OCI-LY7 (cell line): Measurements from ENCODE around the gene TCL1B. TPM values are rescaled to one million over a fixed set of nuclear protein-coding genes. Genes with fewer than 3 reads are reported as not detected.

Experiments used
- BruUV-seq: library from RNA; stranded (reverse); fragments of 400-500 nt; replicated peaks from 2 replicates; lab custom pipeline; 2021; lab: Mats Ljungman, UMichigan
- CTCF ChIA-PET: fragments of 300-600 bp; sonication (Branson Sonifier 250); formaldehyde crosslinking; loops from one replicate; lab custom pipeline; 2022; ENCODE audit warnings: antibody characterized with exemption; ENCODE audit not compliant: unreplicated experiment; lab: Charles Lee
- POLR2A ChIA-PET: fragments of 300-600 bp; sonication (Branson Sonifier 250); formaldehyde crosslinking; loops from one replicate; lab custom pipeline; 2022; ENCODE audit warnings: antibody characterized with exemption; lab: Charles Lee
- DNase-seq: peaks from one replicate; pipeline ENCODE4 v3.0.0-alpha.2; 2015; ENCODE audit warnings: low spot score
- H2AFZ ChIP-seq: fragments of 200-600 bp; sonication (generic), shearing (Covaris generic); 2 replicates; pipeline ENCODE4 v1.6.1; 2014; ENCODE audit warnings: mild to moderate bottlenecking, antibody characterized with exemption, low read length, moderate library complexity
- H3K27ac ChIP-seq: fragments of 200-600 bp; sonication (generic); 2 replicates; pipeline ENCODE4 v1.5.1; 2014; ENCODE audit warnings: mixed run types, low read depth, mild to moderate bottlenecking, moderate library complexity, low read length, inconsistent platforms; ENCODE audit not compliant: poor library complexity, severe bottlenecking
- H3K36me3 ChIP-seq: fragments of 200-600 bp; sonication (generic); 2 replicates; pipeline ENCODE4 v1.6.1; 2014; ENCODE audit warnings: mild to moderate bottlenecking, antibody characterized with exemption, low read length, moderate library complexity, mixed read lengths; ENCODE audit not compliant: insufficient read depth
- H3K4me1 ChIP-seq: fragments of 200-600 bp; sonication (generic); 2 replicates; pipeline ENCODE4 v1.5.1; 2014; ENCODE audit warnings: mild to moderate bottlenecking, low read length; ENCODE audit not compliant: insufficient read depth, poor library complexity, severe bottlenecking
- H3K4me2 ChIP-seq: fragments of 200-600 bp; sonication (generic); 2 replicates; pipeline ENCODE4 v1.6.1; 2014; ENCODE audit warnings: mild to moderate bottlenecking, low read length
- H3K4me3 ChIP-seq: fragments of 200-600 bp; sonication (generic); 2 replicates; pipeline ENCODE4 v1.5.1; 2014; ENCODE audit warnings: mild to moderate bottlenecking, low read depth, low read length; ENCODE audit not compliant: poor library complexity, severe bottlenecking
- H3K79me2 ChIP-seq: fragments of 200-600 bp; sonication (generic); 2 replicates; pipeline ENCODE4 v1.6.1; 2016; ENCODE audit warnings: low read depth, mild to moderate bottlenecking, low read length, moderate library complexity, mixed read lengths; ENCODE audit not compliant: insufficient read depth
- H3K9me2 ChIP-seq: fragments of 200-600 bp; sonication (generic); 2 replicates; pipeline ENCODE4 v1.6.1; 2016; ENCODE audit warnings: mild to moderate bottlenecking, low read length, mixed read lengths; ENCODE audit not compliant: insufficient read depth
- H3K9me3 ChIP-seq: fragments of 200-600 bp; sonication (generic); 2 replicates; pipeline ENCODE4 v1.6.1; 2014; ENCODE audit warnings: mild to moderate bottlenecking, mixed run types, low read length, mixed read lengths
- H4K20me1 ChIP-seq: fragments of 200-600 bp; sonication (generic); 2 replicates; pipeline ENCODE4 v1.6.1; 2014; ENCODE audit warnings: mild to moderate bottlenecking, antibody characterized with exemption, low read length, moderate library complexity, mixed read lengths; ENCODE audit not compliant: insufficient read depth
- EZH2phosphoT487 ChIP-seq: fragments of 200-600 bp; sonication (generic); IDR thresholded peaks from 2 replicates; pipeline ENCODE4 v1.6.1; 2018; ENCODE audit warnings: low read depth, borderline replicate concordance, mild to moderate bottlenecking, mixed run types, antibody characterized with exemption, low read length, moderate library complexity, mixed read lengths
- intact Hi-C: fragments of 100-400 bp; cut with micrococcal nuclease; formaldehyde crosslinking; loops from one replicate; pipeline ENCODE4 v1.10.0; 2022; ENCODE audit not compliant: unreplicated experiment
- total RNA-seq, 2 experiments: library from RNA; depleted of rRNA in 1 of 2; stranded (reverse); fragments of >200 nt in 1 of 2; shearing (Covaris generic) in 1 of 2; gene quantifications; 2 replicates each; pipeline ENCODE4 v1.2.3, GENCODE V29; 2014 to 2022
- TF ChIP-seq, protein P1 (sequence below): fragments of 200-600 bp; sonication (generic); conservative IDR thresholded peaks from 2 replicates; pipeline ENCODE4 v1.5.1; 2014; ENCODE audit warnings: mild to moderate bottlenecking, antibody characterized with exemption, low read length, moderate library complexity, mixed read lengths

TCL1B gene
- total RNA-seq, 2 experiments from 2014 or later, result 5.6 to 75.2 TPM

GRCh38 chr14:95645389-95645996 is 40.7 kb upstream of the TCL1B start:
- Histone ChIP-seq H3K9me3 (no peaks in the 10 kb centered on the region), H3K27ac (no peak overlapping the region), H3K9me2 (no peaks in the 10 kb centered on the region), H3K4me1 (peaks cover 20% of the 10 kb centered on the region), H3K4me3 (no peak overlapping the region), H3K36me3 (no peaks in the 10 kb centered on the region), H3K79me2 (no peaks in the 10 kb centered on the region), H2AFZ (peak overlapping the region; percentile 61), H3K4me2 (no peak overlapping the region), H4K20me1 (no peaks in the 10 kb centered on the region)
- DNase-seq, result no peak
- ChIA-PET POLR2A (interaction anchor here (0.8 to 1.0 kb wide), 2 partner anchors 20 to 57 kb away, joined by 3 read pairs; no protein-coding TSS in a partner anchor), CTCF (no interaction called here)
- no TSS peak for BruUV-seq
- intact Hi-C loops, result no loop called here
- no peak for TF ChIP-seq EZH2phosphoT487
- TF ChIP-seq, protein P1, sequence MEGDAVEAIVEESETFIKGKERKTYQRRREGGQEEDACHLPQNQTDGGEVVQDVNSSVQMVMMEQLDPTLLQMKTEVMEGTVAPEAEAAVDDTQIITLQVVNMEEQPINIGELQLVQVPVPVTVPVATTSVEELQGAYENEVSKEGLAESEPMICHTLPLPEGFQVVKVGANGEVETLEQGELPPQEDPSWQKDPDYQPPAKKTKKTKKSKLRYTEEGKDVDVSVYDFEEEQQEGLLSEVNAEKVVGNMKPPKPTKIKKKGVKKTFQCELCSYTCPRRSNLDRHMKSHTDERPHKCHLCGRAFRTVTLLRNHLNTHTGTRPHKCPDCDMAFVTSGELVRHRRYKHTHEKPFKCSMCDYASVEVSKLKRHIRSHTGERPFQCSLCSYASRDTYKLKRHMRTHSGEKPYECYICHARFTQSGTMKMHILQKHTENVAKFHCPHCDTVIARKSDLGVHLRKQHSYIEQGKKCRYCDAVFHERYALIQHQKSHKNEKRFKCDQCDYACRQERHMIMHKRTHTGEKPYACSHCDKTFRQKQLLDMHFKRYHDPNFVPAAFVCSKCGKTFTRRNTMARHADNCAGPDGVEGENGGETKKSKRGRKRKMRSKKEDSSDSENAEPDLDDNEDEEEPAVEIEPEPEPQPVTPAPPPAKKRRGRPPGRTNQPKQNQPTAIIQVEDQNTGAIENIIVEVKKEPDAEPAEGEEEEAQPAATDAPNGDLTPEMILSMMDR, result no peak

GRCh38 chr14:95647926-95648325 is 38.3 kb upstream of the TCL1B start:
- ChIA-PET CTCF (no interaction called here), POLR2A (no interaction called here)
- Histone ChIP-seq H4K20me1 (no peaks in the 10 kb centered on the region), H3K79me2 (no peaks in the 10 kb centered on the region), H3K9me3 (no peaks in the 10 kb centered on the region), H3K36me3 (no peaks in the 10 kb centered on the region), H3K27ac (no peak overlapping the region), H3K9me2 (no peaks in the 10 kb centered on the region), H2AFZ (no peak overlapping the region), H3K4me1 (peaks cover 36% of the 10 kb centered on the region), H3K4me3 (no peak overlapping the region), H3K4me2 (no peak overlapping the region)
- intact Hi-C loops, result no loop called here
- no peak for DNase-seq
- TF ChIP-seq, protein P1, result no peak
- no peak for TF ChIP-seq EZH2phosphoT487
- no TSS peak for BruUV-seq

GRCh38 chr14:95649230-95649629 is 37.0 kb upstream of the TCL1B start:
- no TSS peak for BruUV-seq
- Histone ChIP-seq H4K20me1 (no peaks in the 10 kb centered on the region), H3K9me2 (no peaks in the 10 kb centered on the region), H3K27ac (no peak overlapping the region), H3K79me2 (no peaks in the 10 kb centered on the region), H3K4me1 (peaks cover 49% of the 10 kb centered on the region), H2AFZ (no peak overlapping the region), H3K4me3 (no peak overlapping the region), H3K36me3 (no peaks in the 10 kb centered on the region), H3K9me3 (no peaks in the 10 kb centered on the region), H3K4me2 (no peak overlapping the region)
- no peak for DNase-seq
- intact Hi-C loops, result no loop called here
- TF ChIP-seq, protein P1, result no peak
- TF ChIP-seq EZH2phosphoT487, result no peak
- POLR2A ChIA-PET, result interaction anchor here (10.0 kb wide), 1 partner anchor 19 kb away, joined by 127 read pairs; no protein-coding TSS in a partner anchor
- CTCF ChIA-PET, result no interaction called here
